IPS-20b (cell line): Measurements from ENCODE around the gene HIVEP1.

ENCODE experiments used
- H3K27ac ChIP-seq: one replicate; pipeline ENCODE4 v1.5.1; 2013; ENCODE audit warnings: low read length
- H3K27me3 ChIP-seq: 2 replicates; pipeline ENCODE4 v1.6.1; 2013; ENCODE audit warnings: mild to moderate bottlenecking, low read length, inconsistent platforms; ENCODE audit not compliant: insufficient read depth
- H3K36me3 ChIP-seq: 2 replicates; pipeline ENCODE4 v1.6.1; 2013; ENCODE audit warnings: low read depth, mild to moderate bottlenecking, inconsistent platforms, low read length, moderate library complexity; ENCODE audit not compliant: insufficient read depth
- H3K4me1 ChIP-seq: 2 replicates; pipeline ENCODE4 v1.6.1; 2013; ENCODE audit warnings: mild to moderate bottlenecking, control low read depth, inconsistent platforms, low read length, moderate library complexity; ENCODE audit not compliant: insufficient read depth
- H3K4me3 ChIP-seq: 2 replicates; pipeline ENCODE4 v1.5.1; 2013; ENCODE audit warnings: mild to moderate bottlenecking, low read length, inconsistent platforms
- H3K9ac ChIP-seq: 2 replicates; pipeline ENCODE4 v1.6.1; 2013; ENCODE audit warnings: low read depth, mild to moderate bottlenecking, inconsistent platforms, low read length, moderate library complexity
- H3K9me3 ChIP-seq: 2 replicates; pipeline ENCODE4 v1.6.1; 2013; ENCODE audit warnings: mild to moderate bottlenecking, low read depth, low read length, inconsistent platforms; ENCODE audit not compliant: insufficient read depth

Gene HIVEP1

GRCh38 chr6:12078014-12078413 is 65.9 kb downstream of the HIVEP1 start:
- Histone ChIP-seq H3K4me1 (0 out of 2 replicates have a peak, but pooled peaks cover 5% of the 10 kb centered on the region), H3K36me3 (no peaks in the 10 kb centered on the region), H3K27ac (no peak overlapping the region), H3K27me3 (no peaks in the 10 kb centered on the region), H3K4me3 (no peak overlapping the region), H3K9ac (no peak overlapping the region), H3K9me3 (no peaks in the 10 kb centered on the region)

GRCh38 chr6:12081771-12082170 is 69.7 kb downstream of the HIVEP1 start:
- no peak overlapping the region for H3K27ac ChIP-seq
- no peaks in the 10 kb centered on the region for H3K27me3 ChIP-seq
- H3K4me1 ChIP-seq: peaks cover 5% of the 10 kb centered on the region; the same call in 1 of the 2 replicates

GRCh38 chr6:12082368-12082767 is 70.3 kb downstream of the HIVEP1 start:
- no peak overlapping the region for H3K4me3 ChIP-seq
- no peak overlapping the region for H3K27ac ChIP-seq
- H3K4me1 ChIP-seq: peaks cover 5% of the 10 kb centered on the region; the same call in 1 of the 2 replicates
- no peak overlapping the region for H3K9ac ChIP-seq
- no peaks in the 10 kb centered on the region for H3K27me3 ChIP-seq
- H3K9me3 ChIP-seq: no peaks in the 10 kb centered on the region
- no peaks in the 10 kb centered on the region for H3K36me3 ChIP-seq

More at GRCh38 chr6:12081771-12082170, 69.7 kb downstream of the HIVEP1 start:
- Histone ChIP-seq H3K36me3 (no peaks in the 10 kb centered on the region), H3K4me3 (no peak overlapping the region), H3K9me3 (no peaks in the 10 kb centered on the region), H3K9ac (no peak overlapping the region)

- Histone ChIP-seq H3K27ac (no peak overlapping the region), H3K9me3 (no peaks in the 10 kb centered on the region), H3K4me1 (peaks cover 12% of the 10 kb centered on the region; the same call in 1 of the 2 replicates), H3K27me3 (no peaks in the 10 kb centered on the region), H3K36me3 (no peaks in the 10 kb centered on the region), H3K4me3 (no peak overlapping the region), H3K9ac (no peak overlapping the region; the same call in 1 of the 2 replicates)
Observed at GRCh38 chr6:12083302-12083701, 71.2 kb downstream of the HIVEP1 start.

DNA sequence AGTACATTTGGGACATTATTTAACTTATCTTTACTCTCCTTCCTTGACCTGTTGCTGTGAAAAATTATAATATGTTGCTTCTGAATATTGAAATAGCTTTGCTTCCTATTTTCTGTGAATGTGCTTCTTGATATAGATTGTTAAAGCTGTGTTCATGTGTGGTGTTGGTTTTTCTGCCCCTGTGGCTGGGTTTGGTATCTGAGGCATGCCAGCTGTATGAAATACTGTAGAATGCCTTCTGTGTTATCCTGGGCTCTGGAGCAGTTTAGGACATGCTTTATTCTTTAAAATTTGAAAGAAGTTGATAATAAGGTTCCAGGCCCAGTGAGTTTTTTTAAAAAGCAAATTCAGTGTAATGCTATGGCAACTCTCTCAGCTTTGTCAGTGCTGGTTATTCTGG is 71.7 kb downstream of the HIVEP1 start:
- H3K4me3 ChIP-seq: no peak overlapping the region

DNA sequence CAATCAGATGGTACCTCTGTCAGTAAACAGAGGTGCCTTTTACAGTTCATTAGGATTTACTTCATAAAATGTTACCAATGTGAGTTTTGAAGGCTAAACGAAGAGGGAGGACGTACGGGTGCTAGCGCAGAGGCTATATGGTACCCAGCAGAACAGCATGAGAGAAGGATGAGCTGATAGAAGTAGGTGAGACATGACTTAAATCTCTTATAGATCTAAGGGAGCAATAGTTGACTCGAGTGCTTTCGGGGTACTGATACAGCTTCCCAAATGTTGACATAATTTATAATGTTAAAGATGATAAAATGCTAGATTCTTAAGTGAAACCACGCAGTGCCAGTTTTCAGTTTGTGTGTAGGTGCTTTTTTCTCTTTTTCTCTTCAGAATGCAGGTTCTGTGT is 72.6 kb downstream of the HIVEP1 start:
- no peak overlapping the region for H3K9ac ChIP-seq
- H3K27me3 ChIP-seq: no peaks in the 10 kb centered on the region
- H3K4me1 ChIP-seq: peaks cover 12% of the 10 kb centered on the region; the same call in 1 of the 2 replicates
- H3K36me3 ChIP-seq: peaks cover 7% of the 10 kb centered on the region; the same call in 1 of the 2 replicates
- no peak overlapping the region for H3K4me3 ChIP-seq
- H3K9me3 ChIP-seq: no peaks in the 10 kb centered on the region
- H3K27ac ChIP-seq: no peak overlapping the region

More for the DNA sequence above, 71.7 kb downstream of the HIVEP1 start:
- Histone ChIP-seq H3K27ac (no peak overlapping the region), H3K9ac (no peak overlapping the region; the same call in 1 of the 2 replicates), H3K4me1 (peaks cover 12% of the 10 kb centered on the region; the same call in 1 of the 2 replicates), H3K27me3 (no peaks in the 10 kb centered on the region), H3K9me3 (no peaks in the 10 kb centered on the region), H3K36me3 (no peaks in the 10 kb centered on the region)

DNA sequence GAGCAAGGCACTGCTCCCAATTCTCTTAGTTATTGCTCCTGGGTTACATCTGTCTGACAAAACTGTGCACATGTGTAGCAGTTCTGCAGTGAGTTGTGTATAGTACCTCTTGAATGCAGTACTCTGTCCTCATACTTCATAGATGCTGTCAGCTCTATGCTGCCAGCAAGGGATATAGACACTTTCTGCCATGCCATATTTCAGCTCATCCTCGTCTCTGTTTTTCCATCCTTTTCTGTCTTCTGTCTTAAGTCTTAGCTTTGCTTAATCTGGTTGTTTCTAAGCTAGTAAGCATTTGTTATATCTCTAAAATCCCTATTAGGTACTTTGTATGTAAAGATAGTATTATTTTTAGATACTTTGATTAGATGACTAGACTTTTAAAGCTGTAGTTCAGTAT is 76.4 kb downstream of the HIVEP1 start:
- H3K36me3 ChIP-seq: peaks cover 15% of the 10 kb centered on the region; the same call in 1 of the 2 replicates
- H3K27me3 ChIP-seq: no peaks in the 10 kb centered on the region
- no peak overlapping the region for H3K4me3 ChIP-seq
- peaks cover 7% of the 10 kb centered on the region; the same call in 1 of the 2 replicates for H3K4me1 ChIP-seq
- no peak overlapping the region for H3K9ac ChIP-seq
- H3K9me3 ChIP-seq: no peaks in the 10 kb centered on the region
- no peak overlapping the region for H3K27ac ChIP-seq

GRCh38 chr6:12090714-12091113 is 78.6 kb downstream of the HIVEP1 start:
- H3K27me3 ChIP-seq: no peaks in the 10 kb centered on the region
- H3K27ac ChIP-seq: no peak overlapping the region
- peaks cover 15% of the 10 kb centered on the region; the same call in 1 of the 2 replicates for H3K36me3 ChIP-seq
- no peak overlapping the region for H3K9ac ChIP-seq
- peaks cover 7% of the 10 kb centered on the region; the same call in 1 of the 2 replicates for H3K4me1 ChIP-seq
- no peak overlapping the region for H3K4me3 ChIP-seq
- no peaks in the 10 kb centered on the region for H3K9me3 ChIP-seq

GRCh38 chr6:12092762-12093161 is 80.7 kb downstream of the HIVEP1 start:
- H3K27me3 ChIP-seq: no peaks in the 10 kb centered on the region
- peaks cover 3% of the 10 kb centered on the region; the same call in 1 of the 2 replicates for H3K4me1 ChIP-seq
- H3K27ac ChIP-seq: no peak overlapping the region
- H3K4me3 ChIP-seq: no peak overlapping the region
- H3K9me3 ChIP-seq: no peaks in the 10 kb centered on the region
- no peak overlapping the region for H3K9ac ChIP-seq
- peaks cover 15% of the 10 kb centered on the region; the same call in 1 of the 2 replicates for H3K36me3 ChIP-seq

- no peak overlapping the region for H3K9ac ChIP-seq
Observed at GRCh38 chr6:12094689-12095088, 82.6 kb downstream of the HIVEP1 start.

DNA sequence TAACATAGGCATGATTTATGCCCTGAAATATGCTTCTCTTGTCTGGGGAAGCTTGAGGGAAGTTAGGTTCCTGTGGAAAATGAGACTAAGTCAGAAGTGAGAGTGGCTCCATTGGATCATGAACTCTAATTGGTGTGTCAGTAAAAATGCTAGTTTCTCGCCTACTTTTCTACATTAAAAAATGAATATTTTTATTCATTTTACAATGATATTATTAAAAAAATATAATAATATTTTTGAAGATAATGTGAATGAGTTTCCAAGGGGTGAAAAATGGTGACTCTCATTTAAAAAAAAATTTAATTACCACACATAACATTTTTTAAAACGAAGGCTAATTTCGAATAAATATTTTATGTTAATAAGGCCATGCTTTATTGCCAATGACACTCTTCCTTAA is 84.2 kb downstream of the HIVEP1 start:
- Histone ChIP-seq H3K27me3 (no peaks in the 10 kb centered on the region), H3K9me3 (no peaks in the 10 kb centered on the region), H3K36me3 (peaks cover 8% of the 10 kb centered on the region; the same call in 1 of the 2 replicates), H3K4me1 (no peaks in the 10 kb centered on the region), H3K4me3 (no peak overlapping the region), H3K27ac (no peak overlapping the region), H3K9ac (no peak overlapping the region)

More at GRCh38 chr6:12094689-12095088, 82.6 kb downstream of the HIVEP1 start:
- H3K27me3 ChIP-seq: no peaks in the 10 kb centered on the region
- no peaks in the 10 kb centered on the region for H3K4me1 ChIP-seq
- no peak overlapping the region for H3K27ac ChIP-seq
- H3K36me3 ChIP-seq: peaks cover 8% of the 10 kb centered on the region; the same call in 1 of the 2 replicates
- no peaks in the 10 kb centered on the region for H3K9me3 ChIP-seq
- no peak overlapping the region for H3K4me3 ChIP-seq

- peaks cover 1% of the 10 kb centered on the region; the same call in 1 of the 2 replicates for H3K36me3 ChIP-seq
- no peak overlapping the region for H3K9ac ChIP-seq
- H3K27ac ChIP-seq: no peak overlapping the region
- H3K9me3 ChIP-seq: no peaks in the 10 kb centered on the region
- no peaks in the 10 kb centered on the region for H3K27me3 ChIP-seq
- H3K4me3 ChIP-seq: no peak overlapping the region
- no peaks in the 10 kb centered on the region for H3K4me1 ChIP-seq
Observed at GRCh38 chr6:12097791-12098190, 85.7 kb downstream of the HIVEP1 start.
